Measurements from ENCODE around the gene FES.
A peak's percentile ranks its signal among the peaks of the same experiment; 100 is the strongest.

Gene FES

DNA sequence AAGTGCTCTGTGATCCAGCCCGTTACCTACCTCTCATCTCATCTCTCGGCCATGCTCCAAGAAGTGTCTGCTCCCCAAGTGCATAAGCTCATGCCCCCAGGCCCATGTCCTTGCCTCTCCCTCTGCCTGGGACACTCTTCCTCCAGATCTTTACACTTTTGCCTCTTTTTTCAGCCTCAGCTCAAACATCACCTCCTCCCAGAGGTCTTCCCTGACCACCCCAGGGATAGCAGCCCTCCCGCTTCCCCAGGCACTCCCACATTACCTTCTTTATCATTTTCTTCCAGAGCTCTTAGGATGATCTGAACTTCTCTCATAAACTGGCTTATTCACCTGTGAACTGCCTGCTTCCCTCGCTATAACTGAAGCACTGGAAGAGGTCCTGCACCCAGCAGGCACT, 18.6 kb upstream of the FES start:
- ChIA-PET POLR2A (no interaction called here), CTCF (no interaction called here)
- no peak for DNase-seq (ENCODE audit: extremely low spot score)
- TF ChIP-seq SUZ12 (IDR thresholded peaks at IDR 0.05) (no peak), LEF1 (IDR thresholded peaks at IDR 0.05; ENCODE audit: borderline replicate concordance) (no peak), ZNF384 (IDR thresholded peaks at IDR 0.05) (no peak), FOXA1 (IDR thresholded peaks at IDR 0.05) (no peak), FOXK2 (IDR thresholded peaks at IDR 0.05) (no peak), FOXM1 (IDR thresholded peaks at IDR 0.05; ENCODE audit: borderline replicate concordance) (no peak), L3MBTL2 (conservative IDR thresholded peaks at IDR 0.05) (no peak), BHLHE40 (IDR thresholded peaks at IDR 0.05; ENCODE audit: borderline replicate concordance) (no peak), CTBP1 (IDR thresholded peaks at IDR 0.05; ENCODE audit: borderline replicate concordance) (no peak), NFRKB (IDR thresholded peaks at IDR 0.05) (no peak), HDGF (IDR thresholded peaks at IDR 0.05; ENCODE audit: borderline replicate concordance) (no peak), SP1 (IDR thresholded peaks at IDR 0.05) (no peak), ELF4 (IDR thresholded peaks at IDR 0.05) (no peak), ARNT (IDR thresholded peaks at IDR 0.05) (no peak), TARDBP (IDR thresholded peaks at IDR 0.05) (no peak)
- TF ChIP-seq, protein P1, sequence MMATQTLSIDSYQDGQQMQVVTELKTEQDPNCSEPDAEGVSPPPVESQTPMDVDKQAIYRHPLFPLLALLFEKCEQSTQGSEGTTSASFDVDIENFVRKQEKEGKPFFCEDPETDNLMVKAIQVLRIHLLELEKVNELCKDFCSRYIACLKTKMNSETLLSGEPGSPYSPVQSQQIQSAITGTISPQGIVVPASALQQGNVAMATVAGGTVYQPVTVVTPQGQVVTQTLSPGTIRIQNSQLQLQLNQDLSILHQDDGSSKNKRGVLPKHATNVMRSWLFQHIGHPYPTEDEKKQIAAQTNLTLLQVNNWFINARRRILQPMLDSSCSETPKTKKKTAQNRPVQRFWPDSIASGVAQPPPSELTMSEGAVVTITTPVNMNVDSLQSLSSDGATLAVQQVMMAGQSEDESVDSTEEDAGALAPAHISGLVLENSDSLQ (IDR thresholded peaks at IDR 0.05), result no peak

DNA sequence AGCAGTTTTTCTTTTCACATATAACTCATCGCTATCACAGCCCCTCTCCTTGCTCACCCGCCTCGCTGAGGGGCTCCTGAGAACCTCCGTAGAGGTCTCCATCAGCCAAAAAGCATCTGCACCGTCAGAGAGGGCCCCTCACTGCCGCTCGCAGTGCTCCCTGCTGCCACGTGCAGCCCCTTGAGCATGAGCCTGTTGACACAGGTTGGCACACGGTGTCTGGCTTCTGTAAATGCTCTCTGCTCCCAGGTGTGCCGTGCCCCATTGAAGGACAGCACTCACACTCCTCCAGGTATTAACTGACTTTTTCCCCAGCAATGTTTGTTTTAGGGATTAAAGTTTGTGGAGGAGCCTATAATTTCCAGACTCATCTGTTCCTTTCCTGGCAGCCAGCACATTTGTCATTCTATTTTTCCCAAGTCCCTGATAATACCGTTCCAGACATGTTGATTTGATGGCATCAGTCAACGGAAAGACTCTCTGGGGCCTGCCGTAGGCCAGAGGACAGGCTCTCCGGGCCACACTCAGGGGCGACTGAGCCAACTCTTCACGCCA, 18.1 kb upstream of the FES start:
- DNase-seq (ENCODE audit: extremely low spot score), result no peak
- TF ChIP-seq TARDBP (IDR thresholded peaks at IDR 0.05) (no peak), FOXK2 (IDR thresholded peaks at IDR 0.05) (no peak), HDGF (IDR thresholded peaks at IDR 0.05; ENCODE audit: borderline replicate concordance) (no peak), SUZ12 (IDR thresholded peaks at IDR 0.05) (no peak), L3MBTL2 (conservative IDR thresholded peaks at IDR 0.05) (no peak), FOXM1 (IDR thresholded peaks at IDR 0.05; ENCODE audit: borderline replicate concordance) (no peak), ELF4 (IDR thresholded peaks at IDR 0.05) (no peak), LEF1 (IDR thresholded peaks at IDR 0.05; ENCODE audit: borderline replicate concordance) (no peak), NFRKB (IDR thresholded peaks at IDR 0.05) (no peak)
- TF ChIP-seq, protein P1 (IDR thresholded peaks at IDR 0.05), result no peak
- POLR2A ChIA-PET, result no interaction called here
- CTCF ChIA-PET, result no interaction called here

DNA sequence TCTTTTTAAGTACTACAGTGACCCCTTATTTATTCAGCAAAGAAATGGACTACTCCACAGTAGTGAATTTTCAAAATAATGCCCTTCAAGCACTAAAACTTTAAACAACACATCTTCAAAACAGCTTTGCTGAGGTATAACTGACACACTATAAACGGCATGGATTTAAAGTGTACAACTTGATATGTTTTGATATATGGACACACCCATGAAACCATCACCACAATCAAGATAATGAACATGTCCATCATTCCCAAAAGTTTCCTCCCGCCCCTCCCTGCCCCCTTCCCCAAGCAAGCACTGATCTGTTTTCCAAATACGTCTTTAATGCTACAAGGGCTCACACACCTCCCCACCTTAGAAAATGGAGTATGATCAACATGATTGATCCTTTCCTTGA, 17.5 kb upstream of the FES start:
- TF ChIP-seq, protein P1 (IDR thresholded peaks at IDR 0.05), result peak; percentile 37; the same call in 1 of the 2 replicates
- no peak for TF ChIP-seq NFRKB (IDR thresholded peaks at IDR 0.05)
- no peak for TF ChIP-seq FOXA1 (IDR thresholded peaks at IDR 0.05)
- no peak for TF ChIP-seq FOXM1 (IDR thresholded peaks at IDR 0.05; ENCODE audit: borderline replicate concordance)
- DNase-seq (ENCODE audit: extremely low spot score), result no peak
- ChIA-PET CTCF (no interaction called here), POLR2A (no interaction called here)

DNA sequence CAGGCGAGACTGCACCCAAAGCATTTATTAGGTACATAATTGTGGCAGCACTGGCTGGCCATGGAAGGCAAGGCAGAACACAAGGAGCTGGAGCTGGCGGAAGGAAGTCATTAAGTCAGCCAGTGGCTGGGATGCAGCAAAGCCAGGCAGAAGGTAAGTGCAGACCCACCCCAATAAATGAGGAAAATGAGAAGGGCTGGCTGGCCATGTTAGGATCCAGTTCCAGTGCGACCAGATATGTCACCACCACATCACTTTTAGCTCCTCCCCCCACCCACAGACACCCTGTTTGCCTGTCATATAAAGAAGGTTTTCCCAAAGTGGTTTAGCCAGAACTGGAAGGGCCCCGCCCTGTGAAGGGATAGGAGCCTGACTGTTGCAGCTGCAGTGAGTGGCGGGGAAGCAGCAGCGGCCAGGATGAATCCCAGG, 16.0 kb upstream of the FES start, which contains the start of gene FURIN:
Gene FURIN (plus strand): TSS at position 328 of the 429 bp plus-strand sequence. CDS start 7,153 bp downstream, outside the sequence.
- no peak for DNase-seq (ENCODE audit: extremely low spot score)
- ChIA-PET CTCF (no interaction called here), POLR2A (interaction anchor here (0.8 to 1.5 kb wide), 2 partner anchors 9 to 63 kb away, joined by 3 to 7 read pairs; no protein-coding TSS in a partner anchor)
- TF ChIP-seq CTBP1 (IDR thresholded peaks at IDR 0.05; ENCODE audit: borderline replicate concordance), result no peak
- TF ChIP-seq L3MBTL2 (conservative IDR thresholded peaks at IDR 0.05), result no peak
- no peak for TF ChIP-seq FOXK2 (IDR thresholded peaks at IDR 0.05)
- no peak for TF ChIP-seq ELF4 (IDR thresholded peaks at IDR 0.05)
- no peak for TF ChIP-seq FOXM1 (IDR thresholded peaks at IDR 0.05; ENCODE audit: borderline replicate concordance)
- no peak for TF ChIP-seq FOXA1 (IDR thresholded peaks at IDR 0.05)
- no peak for TF ChIP-seq ZNF384 (IDR thresholded peaks at IDR 0.05)
- no peak for TF ChIP-seq HDGF (IDR thresholded peaks at IDR 0.05; ENCODE audit: borderline replicate concordance)

DNA sequence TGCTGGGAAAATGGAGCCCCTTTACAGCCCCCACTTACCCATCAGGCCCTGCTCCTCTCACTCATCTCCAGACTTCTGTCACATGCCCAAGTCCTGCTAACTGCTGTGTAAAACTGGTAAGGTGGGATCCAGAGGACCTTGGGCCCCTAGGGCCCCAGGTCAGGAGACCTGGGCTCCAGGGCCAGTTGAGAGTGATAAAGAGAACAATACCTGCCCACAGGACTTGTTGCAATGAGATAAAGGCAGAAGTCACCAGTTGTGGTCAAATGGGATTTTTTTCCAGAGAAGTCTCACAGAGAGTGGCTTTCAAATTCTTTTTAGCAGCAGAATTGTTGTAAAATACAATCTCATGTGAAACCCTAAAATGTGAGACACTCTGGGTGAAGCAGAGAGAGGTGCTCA, 15.2 kb upstream of the FES start:
- POLR2A ChIA-PET, result interaction anchor here (1.5 kb wide), 1 partner anchor 63 kb away, joined by 7 read pairs; no protein-coding TSS in a partner anchor
- no peak for DNase-seq (ENCODE audit: extremely low spot score)
- no peak for TF ChIP-seq FOXM1 (IDR thresholded peaks at IDR 0.05; ENCODE audit: borderline replicate concordance)
- TF ChIP-seq, protein P1 (IDR thresholded peaks at IDR 0.05), result no peak
- TF ChIP-seq CTBP1 (IDR thresholded peaks at IDR 0.05; ENCODE audit: borderline replicate concordance), result no peak
- TF ChIP-seq ARNT (IDR thresholded peaks at IDR 0.05), result no peak
- TF ChIP-seq TARDBP (IDR thresholded peaks at IDR 0.05), result no peak
- TF ChIP-seq LEF1 (IDR thresholded peaks at IDR 0.05; ENCODE audit: borderline replicate concordance), result no peak
- TF ChIP-seq NFRKB (IDR thresholded peaks at IDR 0.05), result no peak
- TF ChIP-seq HDGF (IDR thresholded peaks at IDR 0.05; ENCODE audit: borderline replicate concordance), result no peak
- no peak for TF ChIP-seq SUZ12 (IDR thresholded peaks at IDR 0.05)
- TF ChIP-seq ZNF384 (IDR thresholded peaks at IDR 0.05), result no peak
- no peak for TF ChIP-seq FOXA1 (IDR thresholded peaks at IDR 0.05)
- no peak for TF ChIP-seq FOXK2 (IDR thresholded peaks at IDR 0.05)
- no peak for TF ChIP-seq BHLHE40 (IDR thresholded peaks at IDR 0.05; ENCODE audit: borderline replicate concordance)
- TF ChIP-seq SP1 (IDR thresholded peaks at IDR 0.05), result no peak
- no peak for TF ChIP-seq ELF4 (IDR thresholded peaks at IDR 0.05)
- no peak for TF ChIP-seq L3MBTL2 (conservative IDR thresholded peaks at IDR 0.05)
- CTCF ChIA-PET, result interaction anchor here (0.6 kb wide), 1 partner anchor 1511 kb away, joined by 3 read pairs; no protein-coding TSS in a partner anchor

All from HEK293T (cell line).